Raji (cell line): ENCODE results near the gene MXRA8.

Experiments used
- POLR2A ChIP-seq: IDR thresholded peaks from 2 replicates; pipeline ENCODE4 v1.6.1; 2011; ENCODE audit warnings: low read depth, low read length, control low read depth; ENCODE audit not compliant: insufficient read depth

Gene MXRA8, protein sequence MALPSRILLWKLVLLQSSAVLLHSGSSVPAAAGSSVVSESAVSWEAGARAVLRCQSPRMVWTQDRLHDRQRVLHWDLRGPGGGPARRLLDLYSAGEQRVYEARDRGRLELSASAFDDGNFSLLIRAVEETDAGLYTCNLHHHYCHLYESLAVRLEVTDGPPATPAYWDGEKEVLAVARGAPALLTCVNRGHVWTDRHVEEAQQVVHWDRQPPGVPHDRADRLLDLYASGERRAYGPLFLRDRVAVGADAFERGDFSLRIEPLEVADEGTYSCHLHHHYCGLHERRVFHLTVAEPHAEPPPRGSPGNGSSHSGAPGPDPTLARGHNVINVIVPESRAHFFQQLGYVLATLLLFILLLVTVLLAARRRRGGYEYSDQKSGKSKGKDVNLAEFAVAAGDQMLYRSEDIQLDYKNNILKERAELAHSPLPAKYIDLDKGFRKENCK

DNA sequence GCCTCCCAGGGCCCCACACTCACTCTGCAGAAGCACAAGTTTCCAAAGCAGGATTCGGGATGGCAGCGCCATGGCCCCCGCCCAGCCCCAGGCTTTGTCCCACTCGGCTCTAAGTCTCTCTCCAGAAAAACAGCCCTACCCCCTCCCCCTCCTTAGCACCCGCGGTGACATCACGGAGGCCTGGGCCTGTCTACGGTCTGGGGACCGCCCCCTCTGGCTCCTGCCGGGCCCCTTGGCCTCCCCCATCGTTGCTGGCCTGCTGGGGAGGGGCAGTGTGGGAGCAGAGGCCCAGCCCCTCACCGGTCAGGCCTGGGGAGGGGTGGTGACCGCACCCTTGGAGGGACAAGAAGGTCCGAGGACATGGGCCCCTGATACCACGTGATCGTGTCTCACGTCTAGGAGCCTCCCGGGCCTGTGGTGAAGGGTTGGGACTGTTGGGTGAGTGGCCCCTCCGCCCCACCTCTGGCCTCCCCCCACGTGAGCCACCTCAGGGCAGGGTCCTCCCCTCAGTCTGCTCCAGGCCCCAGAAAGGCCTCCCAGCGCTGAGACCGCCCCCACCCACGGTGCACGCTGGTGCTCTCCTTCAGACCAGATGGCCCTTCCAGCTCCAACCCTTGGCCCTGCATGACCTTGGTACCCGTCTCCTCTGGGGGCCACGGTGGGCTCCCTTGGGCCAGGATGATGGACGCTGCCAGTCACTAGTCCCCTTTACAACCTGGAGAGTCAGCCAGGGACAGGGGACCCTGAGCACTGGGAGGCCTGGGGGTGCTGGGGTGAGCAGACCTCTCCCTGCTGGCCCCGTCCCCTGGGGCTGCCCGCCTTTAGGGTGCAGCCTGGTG, at the start of gene MXRA8:
MXRA8 (minus strand) TSS at position 123 of the 839 bp plus-strand sequence; CDS start at position 72, 51 bp downstream.
- TF ChIP-seq POLR2A: no peak; the same call in 1 of the 2 replicates

GRCh38 chr1:1407636-1408318, 49.4 kb upstream of the MXRA8 start:
- no peak for TF ChIP-seq POLR2A

DNA sequence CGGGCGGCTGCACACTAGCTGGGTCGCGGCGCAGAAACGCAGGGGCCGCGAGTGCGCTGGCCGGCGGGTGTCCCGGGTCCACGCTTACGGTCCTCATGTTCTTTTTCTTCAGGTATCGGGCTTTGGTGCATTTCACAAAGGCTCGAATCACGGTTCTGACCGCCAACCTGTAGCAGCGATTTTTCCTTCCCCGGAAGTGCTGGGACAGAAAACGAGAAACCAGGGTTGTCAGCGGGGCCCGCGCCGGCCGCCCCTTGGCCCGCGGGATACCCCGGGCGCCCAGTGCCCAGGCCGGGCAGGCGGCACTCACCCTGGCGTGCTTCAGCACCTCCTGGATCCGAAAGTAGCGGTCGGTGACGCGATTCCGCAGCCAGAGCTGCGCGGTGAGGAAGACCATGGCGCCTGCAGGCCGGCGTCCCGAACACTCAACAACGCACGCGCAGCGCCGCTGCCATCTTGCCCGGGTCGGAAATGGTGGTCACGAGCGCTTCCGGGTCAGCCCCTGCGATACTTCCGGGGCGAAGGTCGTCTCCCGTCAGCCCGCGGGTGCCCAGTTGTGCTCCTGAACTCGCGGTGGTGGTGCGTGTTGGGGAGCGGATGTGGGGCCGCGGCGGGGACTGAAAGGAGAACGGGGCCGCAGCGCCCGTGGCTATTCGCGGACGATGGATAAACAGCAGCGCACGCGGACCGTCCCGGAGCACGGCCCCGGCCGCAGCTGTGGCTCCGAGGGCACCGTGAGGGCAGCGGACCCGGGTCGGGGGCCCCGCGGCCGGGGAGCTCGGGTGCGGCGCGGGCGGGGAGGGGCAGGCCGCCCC, 48.7 kb upstream of the MXRA8 start, which contains the start of gene MRPL20:
MRPL20 (minus strand) TSS at position 473 of the 815 bp plus-strand sequence; CDS start at position 397, 76 bp downstream.
- peak; percentile 99 for TF ChIP-seq POLR2A

- no peak for TF ChIP-seq POLR2A
Observed at GRCh38 chr1:1406101-1406820, 47.9 kb upstream of the MXRA8 start.

- TF ChIP-seq POLR2A: 0 out of 2 replicates have a peak, but pooled peaks have one; percentile 4
Observed at GRCh38 chr1:1403653-1404052, 45.3 kb upstream of the MXRA8 start.

DNA sequence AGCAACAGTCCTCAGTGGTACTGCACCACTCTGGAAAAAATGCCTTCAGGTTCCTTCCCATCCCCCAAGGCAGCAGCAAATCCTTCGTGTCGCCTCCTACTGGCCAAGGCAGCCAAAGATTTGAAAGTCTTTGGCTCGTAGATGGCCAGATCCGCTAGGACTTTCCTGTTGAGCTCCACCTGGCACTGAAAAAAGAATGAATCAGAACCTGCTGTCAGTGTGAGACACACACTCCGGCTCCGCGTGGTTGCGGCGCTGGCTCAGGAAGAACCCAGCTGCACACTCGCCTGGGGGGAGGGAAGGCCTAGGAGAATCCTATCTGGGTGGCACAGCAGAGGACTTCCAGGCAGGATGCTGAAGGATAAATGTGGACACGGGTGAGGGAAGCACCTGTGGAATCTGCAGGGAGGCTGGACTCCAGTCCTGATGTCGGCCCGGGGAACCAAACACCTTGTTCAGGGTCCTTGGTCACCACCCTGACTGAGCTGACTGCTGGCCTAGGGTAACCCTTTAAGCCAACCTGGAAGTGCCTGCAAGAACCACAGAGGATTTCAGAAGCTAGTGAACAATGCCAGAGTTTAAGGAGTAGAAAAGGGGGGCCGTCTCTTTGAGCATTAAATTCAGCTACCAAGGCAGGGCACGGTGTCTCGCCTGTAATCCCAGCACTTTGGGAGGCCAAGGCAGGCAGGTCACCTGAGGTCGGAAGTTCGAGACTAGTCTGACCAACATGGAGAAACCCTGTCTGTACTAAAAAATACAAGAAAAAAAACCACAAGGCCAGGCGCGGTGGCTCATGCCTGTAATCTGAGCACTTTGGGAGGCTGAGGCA, 43.9 kb upstream of the MXRA8 start:
- TF ChIP-seq POLR2A: peak; percentile 31

GRCh38 chr1:1401457-1402010, 43.2 kb upstream of the MXRA8 start:
- peak; percentile 36; the same call in 1 of the 2 replicates for TF ChIP-seq POLR2A

DNA sequence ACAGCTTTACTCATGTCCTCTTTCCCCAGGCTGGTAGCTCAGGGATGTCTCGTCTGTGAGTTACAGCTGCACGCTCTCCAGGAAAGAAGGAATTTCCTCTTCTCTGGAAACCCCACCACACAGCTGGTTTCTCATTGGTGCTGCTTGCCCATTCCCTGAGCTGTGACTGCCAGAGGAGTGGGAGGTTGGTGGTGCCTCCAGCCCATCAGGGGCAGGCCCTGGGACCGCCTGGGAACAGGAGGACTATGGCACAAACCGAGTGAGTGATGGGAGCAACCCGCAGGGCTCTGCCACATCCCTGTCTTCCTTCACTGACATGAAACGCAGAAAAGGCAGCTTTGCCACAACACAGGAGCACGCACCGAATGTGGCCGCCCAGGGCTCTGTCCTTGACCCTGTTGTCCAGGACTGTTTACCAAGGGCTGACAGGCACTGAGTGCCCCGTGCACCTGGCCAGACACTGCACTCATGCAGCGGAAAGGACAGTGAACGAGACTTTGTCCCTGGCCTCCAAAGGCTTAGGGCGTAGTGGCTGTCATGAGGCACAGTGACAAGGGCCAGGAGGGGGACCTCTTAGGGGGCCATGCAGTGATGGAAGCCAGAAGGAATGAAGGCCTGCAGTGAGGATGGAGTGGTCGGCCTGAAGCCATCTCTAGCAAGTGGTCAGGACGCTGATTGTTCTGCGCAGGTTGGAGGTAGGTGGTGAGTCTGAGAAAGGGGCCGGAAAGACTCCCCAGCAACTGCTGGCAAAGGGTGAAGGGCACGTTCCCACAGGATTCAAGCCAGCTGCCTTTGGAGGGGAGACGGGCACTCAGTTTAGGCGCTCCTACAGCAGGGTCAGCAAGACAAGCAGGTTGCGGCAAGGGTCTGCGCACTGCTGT, 42.5 kb upstream of the MXRA8 start:
- TF ChIP-seq POLR2A: peak; percentile 35

DNA sequence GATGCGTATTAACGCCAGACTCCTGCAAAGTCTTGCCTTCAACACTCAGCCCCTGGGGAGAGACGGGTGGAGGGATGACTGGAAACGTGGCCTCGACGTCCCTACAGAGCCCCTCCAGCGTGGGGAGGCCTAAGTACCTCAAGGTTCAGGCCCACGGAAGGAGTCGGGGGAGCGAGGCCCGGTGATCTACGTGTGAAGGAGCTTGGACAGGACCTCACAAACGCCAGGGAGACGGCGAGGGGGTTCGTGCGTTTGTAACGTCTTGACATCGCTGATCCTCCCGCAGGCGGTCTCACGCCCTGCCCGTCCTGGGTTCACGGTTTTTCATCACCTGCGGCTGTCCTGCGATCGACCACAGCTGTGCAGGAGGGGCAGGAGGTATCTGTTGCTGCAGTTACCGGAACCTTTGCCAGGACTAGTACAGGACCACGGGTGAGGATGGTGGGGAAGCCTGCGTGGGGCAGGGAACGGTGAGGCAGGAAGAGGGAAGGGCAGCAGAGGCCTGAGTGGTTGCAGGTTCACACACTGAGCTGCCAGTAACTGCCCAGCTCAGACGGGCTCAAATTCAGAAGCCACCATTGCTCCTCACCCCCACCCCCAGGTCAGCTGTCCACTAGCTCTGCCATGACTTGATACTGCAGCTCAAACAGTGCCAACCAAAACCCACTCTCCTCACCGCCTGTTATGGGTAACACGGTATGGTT, 41.7 kb upstream of the MXRA8 start:
- TF ChIP-seq POLR2A: peak; percentile 63

GRCh38 chr1:1399187-1399871, 41.0 kb upstream of the MXRA8 start, which contains the start of gene CCNL2:
CCNL2 (minus strand) TSS chr1:1399335; CDS start chr1:1399306, 29 bp downstream.
- TF ChIP-seq POLR2A: peak; percentile 97
